Measurements from ENCODE around the gene TIGD1.

The TIGD1 gene

GRCh38 chr2:232513353-232513752 lies 37.0 kb downstream of the TIGD1 start:
- peaks cover 6% of the 10 kb centered on the region for H3K27me3 ChIP-seq (ENCODE audit: insufficient read depth, insufficient read length)
- H3K9me3 ChIP-seq (ENCODE audit: insufficient read depth, low read length) = no peaks in the 10 kb centered on the region
- peaks cover 14% of the 10 kb centered on the region for H3K4me1 ChIP-seq (ENCODE audit: insufficient read depth, insufficient read length)
- TF ChIP-seq SUZ12 (IDR thresholded peaks at IDR 0.05; ENCODE audit: extremely low read depth, insufficient read depth, insufficient read length) (no peak), ZNF274 (IDR thresholded peaks at IDR 0.05; ENCODE audit: low read depth, low read length) (no peak), YY1 (IDR thresholded peaks at IDR 0.05; ENCODE audit: insufficient read depth, insufficient read length) (no peak)
- DNase-seq (ENCODE audit: low read depth, low spot score) = no peak
- no peak overlapping the region for H3K4me3 ChIP-seq (ENCODE audit: insufficient read length, low read depth)
- no peaks in the 10 kb centered on the region for H3K36me3 ChIP-seq (ENCODE audit: insufficient read depth, insufficient read length, low read length)
- H3K9ac ChIP-seq (ENCODE audit: insufficient read length, low read depth) = no peak overlapping the region

- Histone ChIP-seq H3K4me1 (ENCODE audit: insufficient read depth, insufficient read length) (peaks cover 14% of the 10 kb centered on the region), H3K9me3 (ENCODE audit: insufficient read depth, low read length) (no peaks in the 10 kb centered on the region), H3K4me3 (ENCODE audit: insufficient read length, low read depth) (no peak overlapping the region), H3K36me3 (ENCODE audit: insufficient read depth, insufficient read length, low read length) (no peaks in the 10 kb centered on the region), H3K9ac (ENCODE audit: insufficient read length, low read depth) (peak overlapping the region; percentile 2), H3K27me3 (ENCODE audit: insufficient read depth, insufficient read length) (peaks cover 3% of the 10 kb centered on the region)
- DNase-seq (ENCODE audit: low read depth, low spot score) = no peak
- TF ChIP-seq SUZ12 (IDR thresholded peaks at IDR 0.05; ENCODE audit: extremely low read depth, insufficient read depth, insufficient read length) = no peak
- no peak for TF ChIP-seq YY1 (IDR thresholded peaks at IDR 0.05; ENCODE audit: insufficient read depth, insufficient read length)
- no peak for TF ChIP-seq ZNF274 (IDR thresholded peaks at IDR 0.05; ENCODE audit: low read depth, low read length)
Measured at GRCh38 chr2:232512602-232513001, 37.8 kb downstream of the TIGD1 start.

GRCh38 chr2:232511336-232511890 lies 38.9 kb downstream of the TIGD1 start:
- Histone ChIP-seq H3K4me1 (ENCODE audit: insufficient read depth, insufficient read length) (peaks cover 17% of the 10 kb centered on the region), H3K9me3 (ENCODE audit: insufficient read depth, low read length) (no peaks in the 10 kb centered on the region), H3K9ac (ENCODE audit: insufficient read length, low read depth) (no peak overlapping the region), H3K4me3 (ENCODE audit: insufficient read length, low read depth) (no peak overlapping the region), H3K27me3 (ENCODE audit: insufficient read depth, insufficient read length) (peaks cover 12% of the 10 kb centered on the region), H3K36me3 (ENCODE audit: insufficient read depth, insufficient read length, low read length) (no peaks in the 10 kb centered on the region)
- TF ChIP-seq SUZ12 (IDR thresholded peaks at IDR 0.05; ENCODE audit: extremely low read depth, insufficient read depth, insufficient read length) (no peak), ZNF274 (IDR thresholded peaks at IDR 0.05; ENCODE audit: low read depth, low read length) (no peak), YY1 (IDR thresholded peaks at IDR 0.05; ENCODE audit: insufficient read depth, insufficient read length) (no peak)
- DNase-seq (ENCODE audit: low read depth, low spot score) = no peak

GRCh38 chr2:232508251-232508650 lies 42.1 kb downstream of the TIGD1 start:
- Histone ChIP-seq H3K9me3 (ENCODE audit: insufficient read depth, low read length) (no peaks in the 10 kb centered on the region), H3K9ac (ENCODE audit: insufficient read length, low read depth) (no peak overlapping the region), H3K4me1 (ENCODE audit: insufficient read depth, insufficient read length) (peaks cover 14% of the 10 kb centered on the region), H3K27me3 (ENCODE audit: insufficient read depth, insufficient read length) (peaks cover 40% of the 10 kb centered on the region), H3K36me3 (ENCODE audit: insufficient read depth, insufficient read length, low read length) (no peaks in the 10 kb centered on the region), H3K4me3 (ENCODE audit: insufficient read length, low read depth) (no peak overlapping the region)
- no peak for TF ChIP-seq ZNF274 (IDR thresholded peaks at IDR 0.05; ENCODE audit: low read depth, low read length)
- no peak for TF ChIP-seq SUZ12 (IDR thresholded peaks at IDR 0.05; ENCODE audit: extremely low read depth, insufficient read depth, insufficient read length)
- TF ChIP-seq YY1 (IDR thresholded peaks at IDR 0.05; ENCODE audit: insufficient read depth, insufficient read length) = no peak
- DNase-seq (ENCODE audit: low read depth, low spot score) = no peak

- Histone ChIP-seq H3K9ac (ENCODE audit: insufficient read length, low read depth) (no peak overlapping the region), H3K36me3 (ENCODE audit: insufficient read depth, insufficient read length, low read length) (no peaks in the 10 kb centered on the region), H3K4me3 (ENCODE audit: insufficient read length, low read depth) (no peak overlapping the region), H3K9me3 (ENCODE audit: insufficient read depth, low read length) (no peaks in the 10 kb centered on the region), H3K27me3 (ENCODE audit: insufficient read depth, insufficient read length) (peaks cover 46% of the 10 kb centered on the region), H3K4me1 (ENCODE audit: insufficient read depth, insufficient read length) (peaks cover 9% of the 10 kb centered on the region)
- no peak for DNase-seq (ENCODE audit: low read depth, low spot score)
- TF ChIP-seq ZNF274 (IDR thresholded peaks at IDR 0.05; ENCODE audit: low read depth, low read length) (no peak), YY1 (IDR thresholded peaks at IDR 0.05; ENCODE audit: insufficient read depth, insufficient read length) (no peak), SUZ12 (IDR thresholded peaks at IDR 0.05; ENCODE audit: extremely low read depth, insufficient read depth, insufficient read length) (no peak)
Measured at GRCh38 chr2:232506709-232507108, 43.6 kb downstream of the TIGD1 start.

- no peaks in the 10 kb centered on the region for H3K9me3 ChIP-seq (ENCODE audit: insufficient read depth, low read length)
- H3K27me3 ChIP-seq (ENCODE audit: insufficient read depth, insufficient read length) = peaks cover 48% of the 10 kb centered on the region
- no peaks in the 10 kb centered on the region for H3K36me3 ChIP-seq (ENCODE audit: insufficient read depth, insufficient read length, low read length)
- H3K4me1 ChIP-seq (ENCODE audit: insufficient read depth, insufficient read length) = peaks cover 13% of the 10 kb centered on the region
- H3K9ac ChIP-seq (ENCODE audit: insufficient read length, low read depth) = peak overlapping the region; percentile 24
- no peak overlapping the region for H3K4me3 ChIP-seq (ENCODE audit: insufficient read length, low read depth)
- DNase-seq (ENCODE audit: low read depth, low spot score) = no peak
- TF ChIP-seq YY1 (IDR thresholded peaks at IDR 0.05; ENCODE audit: insufficient read depth, insufficient read length) (no peak), ZNF274 (IDR thresholded peaks at IDR 0.05; ENCODE audit: low read depth, low read length) (no peak), SUZ12 (IDR thresholded peaks at IDR 0.05; ENCODE audit: extremely low read depth, insufficient read depth, insufficient read length) (no peak)
Measured at GRCh38 chr2:232505856-232506255, 44.5 kb downstream of the TIGD1 start.

- DNase-seq (ENCODE audit: low read depth, low spot score) = no peak
- Histone ChIP-seq H3K4me3 (ENCODE audit: insufficient read length, low read depth) (no peak overlapping the region), H3K4me1 (ENCODE audit: insufficient read depth, insufficient read length) (peaks cover 14% of the 10 kb centered on the region), H3K9ac (ENCODE audit: insufficient read length, low read depth) (no peak overlapping the region), H3K9me3 (ENCODE audit: insufficient read depth, low read length) (no peaks in the 10 kb centered on the region), H3K27me3 (ENCODE audit: insufficient read depth, insufficient read length) (peaks cover 53% of the 10 kb centered on the region), H3K36me3 (ENCODE audit: insufficient read depth, insufficient read length, low read length) (no peaks in the 10 kb centered on the region)
- no peak for TF ChIP-seq ZNF274 (IDR thresholded peaks at IDR 0.05; ENCODE audit: low read depth, low read length)
- TF ChIP-seq YY1 (IDR thresholded peaks at IDR 0.05; ENCODE audit: insufficient read depth, insufficient read length) = no peak
- no peak for TF ChIP-seq SUZ12 (IDR thresholded peaks at IDR 0.05; ENCODE audit: extremely low read depth, insufficient read depth, insufficient read length)
Measured at GRCh38 chr2:232504438-232504837, 45.9 kb downstream of the TIGD1 start.
